Astrocyte of the cerebellum (primary cell): Measurements from ENCODE around the gene MTUS2.

Experiments used
- DNase-seq: peaks from one replicate; pipeline ENCODE4 v3.0.0-alpha.2; 2011; ENCODE audit warnings: low read depth
- H3K4me3 ChIP-seq: 2 replicates; pipeline ENCODE4 v1.5.1; 2011; ENCODE audit warnings: mild to moderate bottlenecking, low read depth, low read length, moderate library complexity
- in situ Hi-C: cut with HindIII; loops from 2 replicates; pipeline ENCODE4 v1.10.0; 2017; ENCODE audit warnings: low sequenced_read_pairs
- TF ChIP-seq, protein P1 (sequence below): IDR thresholded peaks from 2 replicates; pipeline ENCODE4 v1.5.1; 2012; ENCODE audit warnings: low read length, low read depth, moderate library complexity, mild to moderate bottlenecking; ENCODE audit errors: missing control alignments

MTUS2 gene

DNA sequence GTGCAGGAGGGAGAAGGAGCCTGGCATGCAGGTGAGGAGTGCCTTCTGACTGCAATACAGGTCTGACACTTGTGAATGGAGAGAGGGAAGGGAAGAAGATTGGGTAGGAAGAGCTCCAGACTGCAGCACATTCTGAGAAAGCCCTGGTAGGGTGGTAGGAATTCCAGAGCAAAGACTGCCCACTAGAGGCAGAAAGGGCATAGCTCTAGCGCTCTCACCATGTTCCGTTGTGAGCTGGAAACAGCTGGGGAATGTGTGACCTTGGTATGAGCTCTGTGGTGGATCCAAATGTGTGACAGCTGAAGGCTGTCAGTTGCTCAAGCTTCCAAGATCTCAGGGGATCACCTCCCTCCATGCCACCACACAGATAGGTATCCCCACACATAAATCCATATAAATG is 2.9 kb upstream of the MTUS2 start:
- TF ChIP-seq, protein P1, sequence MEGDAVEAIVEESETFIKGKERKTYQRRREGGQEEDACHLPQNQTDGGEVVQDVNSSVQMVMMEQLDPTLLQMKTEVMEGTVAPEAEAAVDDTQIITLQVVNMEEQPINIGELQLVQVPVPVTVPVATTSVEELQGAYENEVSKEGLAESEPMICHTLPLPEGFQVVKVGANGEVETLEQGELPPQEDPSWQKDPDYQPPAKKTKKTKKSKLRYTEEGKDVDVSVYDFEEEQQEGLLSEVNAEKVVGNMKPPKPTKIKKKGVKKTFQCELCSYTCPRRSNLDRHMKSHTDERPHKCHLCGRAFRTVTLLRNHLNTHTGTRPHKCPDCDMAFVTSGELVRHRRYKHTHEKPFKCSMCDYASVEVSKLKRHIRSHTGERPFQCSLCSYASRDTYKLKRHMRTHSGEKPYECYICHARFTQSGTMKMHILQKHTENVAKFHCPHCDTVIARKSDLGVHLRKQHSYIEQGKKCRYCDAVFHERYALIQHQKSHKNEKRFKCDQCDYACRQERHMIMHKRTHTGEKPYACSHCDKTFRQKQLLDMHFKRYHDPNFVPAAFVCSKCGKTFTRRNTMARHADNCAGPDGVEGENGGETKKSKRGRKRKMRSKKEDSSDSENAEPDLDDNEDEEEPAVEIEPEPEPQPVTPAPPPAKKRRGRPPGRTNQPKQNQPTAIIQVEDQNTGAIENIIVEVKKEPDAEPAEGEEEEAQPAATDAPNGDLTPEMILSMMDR: no peak
- no peak for DNase-seq
- H3K4me3 ChIP-seq: no peak overlapping the region
- in situ Hi-C loops: loop anchor here (25.0 kb wide), 1 partner anchor 130 kb away; no protein-coding TSS in a partner anchor

DNA sequence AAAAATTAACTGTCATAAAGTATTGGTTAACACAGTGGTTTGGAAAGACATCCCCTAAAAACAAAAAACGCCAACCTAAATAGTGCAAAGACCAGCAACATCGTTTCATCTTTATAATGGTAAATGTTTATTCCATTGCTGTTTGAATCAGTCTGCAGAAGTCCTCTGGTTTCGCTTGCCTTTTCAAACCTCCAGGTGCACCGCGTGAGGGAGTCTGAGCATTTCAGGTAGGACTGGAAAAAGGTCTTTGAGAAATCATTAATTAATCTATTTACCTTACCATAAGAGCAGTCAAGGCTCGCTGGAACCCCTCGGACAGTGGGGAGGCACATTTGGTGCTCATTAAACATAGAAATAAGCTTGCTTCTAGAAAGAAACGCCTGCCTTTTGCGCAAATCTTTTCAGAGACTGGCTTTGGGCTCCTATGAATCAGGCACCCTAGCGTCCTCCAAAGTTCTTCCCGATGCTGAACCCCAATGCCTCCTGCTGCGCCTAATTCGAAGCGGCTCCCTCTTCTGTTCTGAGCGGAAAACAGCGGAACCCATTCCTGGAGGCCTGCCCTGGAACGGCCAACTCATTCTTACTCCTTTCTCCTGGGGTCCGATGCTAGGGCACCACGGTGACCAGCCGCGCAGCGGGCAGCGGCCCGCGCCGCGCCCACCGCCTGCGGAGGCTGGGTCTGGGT is 951 bp upstream of the MTUS2 start:
- in situ Hi-C loops: loop anchor here (25.0 kb wide), 1 partner anchor 132 kb away; no protein-coding TSS in a partner anchor
- TF ChIP-seq, protein P1: no peak
- no peak for DNase-seq
- peak overlapping the region; percentile 28 for H3K4me3 ChIP-seq

DNA sequence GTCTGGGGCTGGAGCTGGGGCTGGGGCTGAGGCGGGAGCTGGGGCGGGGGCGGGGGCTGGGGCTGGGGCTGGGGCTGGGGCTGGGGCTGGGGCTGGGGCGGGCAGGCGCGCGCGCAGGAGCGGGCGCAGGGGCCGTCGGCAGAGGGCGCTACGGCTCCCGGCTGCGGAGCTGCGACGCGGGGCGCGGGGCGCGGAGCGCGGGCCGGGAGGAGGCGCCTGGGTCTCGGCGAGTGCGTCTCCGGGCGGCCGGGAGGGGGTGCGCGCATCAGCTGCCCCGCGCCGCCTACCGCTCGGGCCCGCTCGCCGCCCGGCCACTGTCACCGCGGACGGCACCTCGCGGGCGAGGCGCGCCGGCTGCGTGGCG is 422 bp upstream of the MTUS2 start:
- peak overlapping the region; percentile 28 for H3K4me3 ChIP-seq
- in situ Hi-C loops: loop anchor here (25.0 kb wide), 1 partner anchor 132 kb away; no protein-coding TSS in a partner anchor

DNA sequence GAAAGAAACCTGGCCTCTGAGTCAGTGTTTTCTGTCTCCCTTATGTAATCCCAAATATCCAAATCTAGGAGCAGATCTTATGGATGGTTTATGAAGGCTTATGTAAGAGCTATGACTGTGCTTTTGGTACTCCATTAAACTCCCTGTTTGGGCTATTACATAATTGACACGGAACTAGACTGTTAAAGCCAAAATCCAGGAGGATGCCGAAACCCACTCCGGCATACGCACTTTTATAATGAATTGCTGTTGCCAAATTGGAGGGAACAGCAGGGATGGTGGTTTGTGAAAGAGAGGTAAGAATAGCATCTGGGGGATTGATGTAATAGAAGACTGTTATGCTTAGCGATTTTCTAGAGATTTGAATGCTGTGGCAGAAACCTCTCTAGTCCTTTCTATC is 2.0 kb downstream of the MTUS2 start:
- TF ChIP-seq, protein P1: no peak
- H3K4me3 ChIP-seq: no peak overlapping the region
- DNase-seq: no peak
- in situ Hi-C loops: loop anchor here (25.0 kb wide), 1 partner anchor 135 kb away; no protein-coding TSS in a partner anchor

More for the DNA sequence above, 422 bp upstream of the MTUS2 start:
- no peak for DNase-seq
- TF ChIP-seq, protein P1: no peak

DNA sequence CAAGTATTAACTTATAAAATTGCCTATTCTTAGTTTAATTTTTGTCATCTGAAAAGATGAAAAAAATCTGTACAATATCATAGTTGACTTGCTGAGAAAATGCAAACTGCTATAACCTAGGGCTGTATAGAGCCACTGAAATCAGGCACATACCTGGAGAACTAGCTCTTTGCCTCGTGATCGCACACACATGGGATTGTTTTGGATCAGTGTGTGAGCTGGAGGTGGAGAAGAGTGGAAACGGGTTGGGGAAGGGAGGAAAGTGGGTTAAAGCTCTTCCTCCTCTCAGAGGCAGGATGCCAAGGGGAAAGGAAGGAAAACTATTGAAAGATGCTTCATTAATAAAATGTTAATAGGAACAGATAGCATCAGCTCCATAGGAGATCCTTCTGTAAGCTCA is 2.7 kb downstream of the MTUS2 start:
- no peak overlapping the region for H3K4me3 ChIP-seq
- TF ChIP-seq, protein P1: no peak
- DNase-seq: no peak
- in situ Hi-C loops: loop anchor here (25.0 kb wide), 1 partner anchor 136 kb away; no protein-coding TSS in a partner anchor

DNA sequence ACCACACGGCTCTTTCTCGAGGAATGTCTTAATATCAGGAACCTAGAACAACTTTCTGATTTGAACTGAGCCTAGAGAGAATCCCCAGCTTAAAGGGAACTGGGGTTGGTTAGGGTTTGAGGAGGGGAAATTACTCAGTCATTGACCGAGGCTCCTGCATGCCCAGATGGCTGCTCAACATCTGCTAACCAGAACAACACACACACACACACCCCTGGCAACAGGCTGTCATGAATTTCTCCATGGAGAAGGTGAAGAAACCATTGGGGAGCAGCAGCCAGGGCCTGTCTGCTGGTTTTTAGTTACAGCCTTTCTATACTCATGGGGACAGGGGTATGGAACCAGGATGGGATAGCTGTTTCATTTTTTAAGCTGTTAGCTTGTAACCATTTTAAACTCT is 5.2 kb downstream of the MTUS2 start:
- H3K4me3 ChIP-seq: no peak overlapping the region
- DNase-seq: no peak
- in situ Hi-C loops: no loop called here
- TF ChIP-seq, protein P1: no peak
